Effector memory CD4-positive, alpha-beta T cell (primary cell): Measurements from ENCODE around the gene ARFGAP1.
A peak's percentile ranks its signal among the peaks of the same experiment; 100 is the strongest.

ENCODE experiments used
- DNase-seq, 3 donors: peaks; one replicate each; pipeline ENCODE4 v3.0.0-alpha.2; 2020
- H3K27ac ChIP-seq: 2 replicates; pipeline ENCODE4 v1.7.0; 2013; ENCODE audit warnings: mild to moderate bottlenecking, low read length, moderate library complexity; ENCODE audit not compliant: insufficient read depth, poor library complexity, severe bottlenecking
- H3K27me3 ChIP-seq: replicated peaks from 2 replicates; pipeline ENCODE4 v1.7.0; 2013; ENCODE audit warnings: mild to moderate bottlenecking, low read length; ENCODE audit not compliant: insufficient read depth, control insufficient read depth, poor library complexity, severe bottlenecking
- H3K36me3 ChIP-seq: 2 replicates; pipeline ENCODE4 v1.7.0; 2013; ENCODE audit warnings: mild to moderate bottlenecking, low read length, moderate library complexity; ENCODE audit not compliant: control insufficient read depth, insufficient read depth
- H3K4me1 ChIP-seq: 2 replicates; pipeline ENCODE4 v1.7.0; 2013; ENCODE audit warnings: low read length, mild to moderate bottlenecking; ENCODE audit not compliant: control insufficient read depth, insufficient read depth, poor library complexity, severe bottlenecking
- H3K4me3 ChIP-seq: 2 replicates; pipeline ENCODE4 v1.7.0; 2013; ENCODE audit warnings: low read length, low read depth, mild to moderate bottlenecking; ENCODE audit not compliant: insufficient read depth, poor library complexity, severe bottlenecking
- H3K9me3 ChIP-seq: 2 replicates; pipeline ENCODE4 v1.7.0; 2013; ENCODE audit warnings: mild to moderate bottlenecking, low read length, moderate library complexity; ENCODE audit not compliant: control insufficient read depth

The ARFGAP1 gene

DNA sequence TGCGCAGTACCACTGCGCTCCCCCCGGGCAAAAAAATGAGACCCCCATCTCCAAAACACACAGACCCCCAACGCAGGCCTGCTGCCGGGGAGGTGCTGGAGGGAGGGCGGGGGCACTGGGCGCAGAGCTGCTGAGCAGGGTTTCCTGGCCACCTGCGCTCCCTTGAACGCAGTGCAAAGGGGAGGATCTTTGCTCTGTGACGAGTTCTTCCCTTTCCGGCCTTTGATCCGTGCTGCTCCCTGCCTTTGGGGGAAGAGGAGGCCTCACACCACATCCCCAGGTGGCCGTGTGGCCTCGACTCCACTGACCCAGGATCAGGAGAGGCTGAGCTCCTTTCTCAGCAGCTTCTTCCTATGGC, 11.4 kb downstream of the ARFGAP1 start:
- no peak overlapping the region for H3K27ac ChIP-seq
- H3K4me1 ChIP-seq, result peaks cover 3% of the 10 kb centered on the region
- DNase-seq, result no peak
- H3K9me3 ChIP-seq, result no peaks in the 10 kb centered on the region
- peak overlapping the region; percentile 28 for H3K4me3 ChIP-seq
- peaks cover 58% of the 10 kb centered on the region for H3K36me3 ChIP-seq
- no peaks in the 10 kb centered on the region for H3K27me3 ChIP-seq

GRCh38 chr20:63284544-63284949, 11.9 kb downstream of the ARFGAP1 start:
- Histone ChIP-seq H3K4me3 (peak overlapping the region; percentile 28), H3K9me3 (no peaks in the 10 kb centered on the region), H3K27me3 (no peaks in the 10 kb centered on the region), H3K27ac (no peak overlapping the region), H3K4me1 (peaks cover 3% of the 10 kb centered on the region), H3K36me3 (peaks cover 53% of the 10 kb centered on the region)
- DNase-seq, result no peak

DNA sequence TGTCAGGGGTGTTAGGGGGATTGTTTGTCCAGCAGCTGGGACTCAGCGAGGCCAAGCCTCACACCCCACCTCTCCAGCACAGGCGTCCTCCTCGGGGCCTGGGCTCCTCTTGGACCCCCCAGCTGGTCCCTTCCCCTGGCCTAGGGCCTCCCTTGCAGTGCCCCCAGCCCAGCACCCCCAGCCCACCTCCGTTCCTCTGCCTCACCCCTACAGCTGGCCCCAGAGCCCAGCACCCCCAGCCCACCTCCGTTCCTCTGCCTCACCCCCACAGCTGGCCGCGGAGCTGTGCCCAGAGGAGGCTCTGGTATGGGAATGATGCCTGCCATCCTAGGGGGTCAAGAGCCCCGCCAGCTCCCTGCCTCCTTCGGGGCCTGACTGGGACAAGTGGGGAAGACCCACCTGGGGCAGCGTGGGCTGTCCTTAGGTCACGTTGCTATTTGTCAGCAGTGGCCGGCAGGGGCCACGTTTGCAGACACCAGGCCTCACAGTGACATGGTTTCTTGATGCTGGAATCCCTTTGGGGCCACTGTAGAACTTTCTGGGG, 12.4 kb downstream of the ARFGAP1 start:
- peak overlapping the region; percentile 28 for H3K4me3 ChIP-seq
- DNase-seq, result no peak
- H3K27ac ChIP-seq, result no peak overlapping the region
- H3K9me3 ChIP-seq, result no peaks in the 10 kb centered on the region
- peaks cover 51% of the 10 kb centered on the region for H3K36me3 ChIP-seq
- peaks cover 3% of the 10 kb centered on the region for H3K4me1 ChIP-seq
- H3K27me3 ChIP-seq, result no peaks in the 10 kb centered on the region

- no peak for DNase-seq
- Histone ChIP-seq H3K4me3 (no peak overlapping the region), H3K27ac (no peak overlapping the region), H3K36me3 (peaks cover 43% of the 10 kb centered on the region), H3K9me3 (no peaks in the 10 kb centered on the region), H3K4me1 (peaks cover 6% of the 10 kb centered on the region), H3K27me3 (no peaks in the 10 kb centered on the region)
These were observed 13.3 kb downstream of the ARFGAP1 start for GRCh38 chr20:63285636-63286615.

DNA sequence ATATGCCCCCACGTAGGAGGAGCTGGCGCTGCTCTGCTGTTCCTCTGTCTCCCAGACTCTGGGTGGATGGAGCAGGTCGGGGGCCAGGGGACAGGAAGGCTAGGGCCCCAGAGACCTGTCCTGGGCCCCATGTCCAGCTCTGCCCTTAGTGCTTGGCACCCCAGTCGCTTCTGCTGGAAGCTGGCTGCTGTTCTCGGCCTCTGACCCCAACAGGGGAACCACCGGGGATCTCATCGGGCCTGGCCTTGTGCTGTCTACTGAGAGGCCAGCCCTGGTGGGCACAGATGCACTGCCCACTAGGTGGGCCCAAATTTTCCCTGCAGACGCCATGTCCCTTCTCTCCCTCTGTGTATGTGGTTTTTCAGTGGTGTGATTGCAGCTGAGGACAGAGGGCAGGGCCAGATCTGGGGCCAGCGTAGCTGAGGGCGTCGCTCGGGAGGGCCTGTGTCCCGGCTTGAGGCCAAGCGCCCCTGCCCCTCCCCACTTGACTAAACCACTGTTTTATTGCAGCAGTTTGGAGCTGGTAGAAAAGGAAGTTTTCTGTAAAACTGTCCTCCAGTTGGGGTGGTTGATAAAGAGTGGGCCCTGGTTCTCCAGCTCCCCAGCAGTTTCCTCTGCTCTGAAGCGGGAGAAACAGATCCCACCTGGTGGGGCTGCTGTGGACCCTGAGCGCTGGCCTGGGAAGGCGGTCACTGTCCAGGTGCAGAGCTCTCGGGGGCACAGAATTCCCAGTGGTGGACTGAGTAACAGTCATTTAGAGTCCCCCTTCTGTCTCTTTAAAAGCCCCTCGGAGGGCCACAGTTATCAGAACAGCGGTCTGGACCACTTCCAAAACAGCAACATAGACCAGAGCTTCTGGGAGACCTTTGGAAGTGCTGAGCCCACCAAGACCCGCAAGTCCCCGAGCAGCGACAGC, 14.4 kb downstream of the ARFGAP1 start:
- Histone ChIP-seq H3K27ac (no peak overlapping the region), H3K4me1 (peaks cover 9% of the 10 kb centered on the region), H3K27me3 (no peaks in the 10 kb centered on the region), H3K9me3 (no peaks in the 10 kb centered on the region), H3K36me3 (peaks cover 35% of the 10 kb centered on the region), H3K4me3 (no peak overlapping the region)
- DNase-seq, result no peak

GRCh38 chr20:63287697-63288580, 15.3 kb downstream of the ARFGAP1 start:
- Histone ChIP-seq H3K36me3 (peaks cover 28% of the 10 kb centered on the region), H3K27ac (no peak overlapping the region), H3K9me3 (no peaks in the 10 kb centered on the region), H3K27me3 (no peaks in the 10 kb centered on the region), H3K4me3 (no peak overlapping the region), H3K4me1 (peaks cover 9% of the 10 kb centered on the region)
- DNase-seq, result no peak

DNA sequence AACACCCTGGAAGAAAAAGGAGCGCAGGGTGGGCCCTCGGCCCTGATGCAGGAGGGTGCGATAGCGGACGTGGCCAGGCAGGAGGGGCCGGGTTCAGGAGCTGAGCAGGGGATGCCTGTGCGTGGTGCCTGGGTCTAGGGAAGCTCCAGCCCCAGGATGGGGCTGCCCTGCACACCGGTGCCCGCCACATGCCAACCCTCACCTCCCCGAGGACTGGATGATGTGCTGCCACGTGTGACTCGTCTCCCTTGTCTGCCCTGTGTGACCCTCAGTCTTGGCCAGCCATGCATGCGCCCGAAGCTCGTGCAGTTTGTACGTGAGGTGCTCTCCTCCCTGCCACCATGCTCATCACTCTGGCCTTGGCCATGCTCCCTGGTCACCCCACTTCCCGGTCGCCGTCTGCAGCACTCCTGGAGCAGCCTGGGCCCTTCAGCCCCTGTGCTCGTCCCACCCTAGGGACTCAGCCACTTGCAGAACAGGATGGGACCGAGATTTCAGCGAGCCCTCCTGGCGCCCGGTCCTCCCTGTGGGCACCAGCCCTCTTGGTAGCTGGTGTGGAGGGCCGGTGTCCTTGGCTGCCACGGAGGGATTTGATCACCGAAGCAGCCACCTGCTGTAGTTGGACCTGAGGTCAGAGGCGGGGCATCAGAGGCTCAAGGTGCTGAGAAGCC, 16.1 kb downstream of the ARFGAP1 start:
- Histone ChIP-seq H3K9me3 (no peaks in the 10 kb centered on the region), H3K4me3 (no peak overlapping the region), H3K27ac (no peak overlapping the region), H3K36me3 (peaks cover 27% of the 10 kb centered on the region), H3K4me1 (peaks cover 9% of the 10 kb centered on the region), H3K27me3 (no peaks in the 10 kb centered on the region)
- DNase-seq, result no peak

- H3K27ac ChIP-seq, result no peak overlapping the region
- peaks cover 27% of the 10 kb centered on the region for H3K36me3 ChIP-seq
- peaks cover under 1% of the 10 kb centered on the region for H3K27me3 ChIP-seq
- H3K4me3 ChIP-seq, result no peak overlapping the region
- no peaks in the 10 kb centered on the region for H3K9me3 ChIP-seq
- no peak for DNase-seq
- H3K4me1 ChIP-seq, result peaks cover 9% of the 10 kb centered on the region
These were observed 16.9 kb downstream of the ARFGAP1 start for GRCh38 chr20:63289311-63290135.
